Measurements from ENCODE around the gene MGA.

The MGA gene

DNA sequence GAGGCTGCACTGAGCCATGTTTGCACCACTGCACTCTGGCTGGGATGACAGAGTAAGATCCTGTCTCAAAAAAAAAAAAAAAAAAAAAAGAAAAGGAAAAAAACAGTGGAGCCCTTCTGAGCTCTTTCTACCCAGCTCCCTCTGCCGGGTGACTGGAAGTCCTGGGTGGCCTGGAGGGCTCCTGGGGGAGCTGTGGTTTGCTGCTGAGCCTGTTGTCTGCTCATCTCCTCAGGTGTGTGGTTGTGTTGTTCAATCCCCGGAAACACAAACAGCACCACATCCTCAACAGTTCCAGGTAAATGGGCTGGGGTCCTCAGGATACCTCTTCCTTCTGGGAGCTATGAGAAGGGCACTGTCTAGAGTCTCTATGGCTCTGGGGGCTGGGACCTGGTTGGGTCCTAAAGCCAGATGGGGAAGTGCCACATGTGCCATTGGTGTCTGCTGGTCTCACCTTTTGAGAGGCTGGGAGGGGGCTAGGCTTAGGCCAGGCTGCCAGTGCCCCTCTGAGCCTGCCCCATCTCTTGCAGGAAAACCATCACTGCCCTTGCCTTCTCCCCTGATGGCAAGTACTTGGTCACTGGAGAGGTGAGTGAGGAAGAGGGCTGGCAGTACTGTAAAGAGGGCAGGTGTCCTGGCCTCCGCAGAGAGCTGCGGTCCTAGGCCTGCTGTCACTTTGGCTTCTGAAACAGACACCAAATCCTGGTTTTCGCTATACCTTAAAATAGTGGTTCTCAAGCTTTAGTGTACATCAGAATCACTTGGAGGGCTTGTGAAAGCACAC is 150.6 kb downstream of the MGA start:
- no peak for FAIRE-seq

GRCh38 chr15:41811432-41812195 is 151.4 kb downstream of the MGA start:
- no peak for FAIRE-seq

DNA sequence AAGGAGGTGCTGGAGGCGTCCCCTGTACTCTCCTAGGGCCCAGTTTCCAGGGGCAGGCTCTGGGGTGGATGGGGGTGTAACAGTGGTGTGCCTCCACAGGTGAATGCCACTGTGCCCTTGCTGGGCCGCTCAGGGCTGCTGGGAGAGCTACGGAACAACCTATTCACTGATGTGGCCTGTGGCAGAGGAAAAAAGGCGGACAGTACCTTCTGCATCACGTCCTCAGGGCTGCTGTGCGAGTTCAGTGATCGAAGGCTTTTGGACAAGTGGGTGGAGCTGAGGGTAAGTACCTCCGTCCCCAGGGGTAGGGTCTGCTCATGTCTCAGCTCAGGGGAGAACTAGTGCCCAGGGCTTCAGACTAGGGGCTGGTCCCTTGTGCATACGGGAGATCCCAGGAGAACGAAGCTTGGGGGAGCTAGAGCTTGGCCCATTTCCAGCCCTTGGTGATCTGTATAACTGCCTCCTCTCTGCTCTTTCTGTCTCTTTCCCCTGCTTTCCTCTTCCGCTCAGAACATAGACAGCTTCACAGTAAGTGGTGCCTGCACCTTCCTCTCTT is 152.7 kb downstream of the MGA start:
- FAIRE-seq: no peak

DNA sequence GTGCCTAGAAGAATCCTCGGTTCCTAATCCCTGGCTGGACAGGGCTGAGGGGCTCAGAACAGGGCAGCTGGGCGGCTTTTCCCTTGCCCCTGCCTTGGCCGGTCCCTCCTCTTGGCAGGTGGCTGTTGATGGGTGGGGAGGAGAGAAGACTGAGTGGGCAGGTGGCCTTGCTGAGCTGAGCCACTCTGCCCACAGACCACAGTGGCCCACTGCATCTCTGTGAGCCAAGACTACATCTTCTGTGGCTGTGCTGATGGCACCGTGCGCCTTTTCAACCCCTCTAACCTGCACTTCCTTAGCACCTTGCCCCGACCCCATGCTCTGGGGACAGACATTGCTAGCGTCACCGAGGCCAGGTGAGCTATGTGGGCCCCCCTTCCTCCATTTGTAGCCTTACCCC is 153.2 kb downstream of the MGA start:
- no peak for FAIRE-seq

DNA sequence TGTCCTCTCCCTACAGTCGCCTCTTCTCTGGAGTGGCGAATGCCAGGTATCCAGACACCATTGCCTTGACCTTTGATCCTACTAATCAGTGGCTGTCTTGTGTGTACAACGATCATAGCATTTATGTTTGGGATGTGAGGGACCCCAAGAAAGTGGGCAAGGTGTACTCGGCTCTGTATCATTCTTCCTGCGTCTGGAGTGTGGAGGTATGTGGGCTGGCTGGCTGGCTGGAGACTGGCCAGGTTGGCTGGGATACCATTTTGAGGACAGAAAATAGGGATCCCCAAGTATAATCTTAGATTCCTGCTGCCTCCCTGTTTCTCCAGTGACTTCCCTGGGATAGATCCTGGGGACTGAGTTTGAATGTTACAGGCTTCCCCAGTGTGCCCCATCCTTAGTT is 154.3 kb downstream of the MGA start:
- FAIRE-seq: no peak

GRCh38 chr15:41816788-41817187 is 156.6 kb downstream of the MGA start:
- FAIRE-seq: no peak

DNA sequence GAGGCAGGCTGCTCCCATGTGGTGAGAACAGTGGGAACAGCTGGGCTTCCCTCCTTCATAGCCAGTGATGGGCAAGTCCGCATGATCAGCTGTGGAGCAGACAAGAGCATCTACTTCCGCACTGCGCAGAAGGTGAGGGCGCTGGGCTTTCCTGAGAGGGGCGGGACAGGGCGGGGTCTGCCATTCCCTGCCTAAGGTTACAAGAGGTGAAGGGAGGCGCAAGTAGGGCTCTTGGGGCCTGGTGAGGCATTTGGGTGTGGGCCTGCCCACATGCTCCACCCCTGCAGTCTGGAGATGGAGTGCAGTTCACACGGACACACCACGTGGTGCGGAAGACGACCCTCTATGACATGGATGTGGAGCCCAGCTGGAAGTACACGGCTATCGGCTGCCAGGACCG is 157.1 kb downstream of the MGA start:
- no peak for FAIRE-seq

DNA sequence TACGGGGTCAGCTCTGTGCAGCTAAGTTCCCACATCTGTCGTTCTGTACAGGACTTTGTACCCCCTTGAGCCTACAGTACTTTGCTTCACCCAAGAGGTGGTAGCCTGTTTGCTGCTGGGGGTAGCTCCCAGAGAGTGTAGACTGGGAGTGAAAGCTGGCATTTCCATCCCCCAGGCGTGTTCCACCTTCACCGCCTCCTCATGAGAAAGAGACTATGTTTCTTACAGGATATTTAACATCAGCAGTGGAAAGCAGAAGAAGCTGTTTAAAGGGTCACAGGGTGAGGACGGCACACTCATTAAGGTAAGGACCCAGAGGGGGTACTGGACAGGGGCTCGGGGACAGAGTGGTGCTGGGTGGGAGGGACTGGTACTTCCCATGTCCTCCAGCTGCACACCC is 157.6 kb downstream of the MGA start:
- FAIRE-seq: no peak

DNA sequence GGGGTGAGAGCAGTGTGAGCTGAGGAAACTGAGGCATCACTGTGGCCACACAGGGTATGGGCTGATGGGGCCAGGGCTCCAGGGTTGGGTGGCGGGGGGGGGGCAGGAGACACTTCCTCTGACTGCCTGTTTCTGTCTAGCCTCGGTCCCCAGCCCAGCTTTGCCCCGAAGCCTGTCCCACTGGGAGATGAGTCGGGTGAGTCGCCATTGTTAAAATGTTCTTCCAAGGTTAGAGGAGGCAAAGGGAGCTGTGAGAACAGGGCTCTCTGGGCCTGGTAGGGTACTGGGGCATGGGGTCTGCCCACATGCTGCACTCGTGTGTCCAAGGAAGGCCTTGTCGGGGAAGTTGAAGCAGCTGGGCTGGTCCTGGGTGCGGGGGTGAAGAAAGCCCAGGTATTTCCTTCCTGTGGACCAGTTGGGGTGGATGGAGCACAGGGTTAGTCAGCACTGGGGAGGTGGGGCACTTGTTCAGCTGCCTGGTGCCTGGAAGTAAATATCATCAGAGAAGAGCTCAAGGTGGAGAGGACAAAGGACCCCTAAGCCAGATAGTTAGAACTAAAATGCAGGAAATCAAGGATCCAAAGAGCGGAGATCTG is 159.3 kb downstream of the MGA start:
- no peak for FAIRE-seq

DNA sequence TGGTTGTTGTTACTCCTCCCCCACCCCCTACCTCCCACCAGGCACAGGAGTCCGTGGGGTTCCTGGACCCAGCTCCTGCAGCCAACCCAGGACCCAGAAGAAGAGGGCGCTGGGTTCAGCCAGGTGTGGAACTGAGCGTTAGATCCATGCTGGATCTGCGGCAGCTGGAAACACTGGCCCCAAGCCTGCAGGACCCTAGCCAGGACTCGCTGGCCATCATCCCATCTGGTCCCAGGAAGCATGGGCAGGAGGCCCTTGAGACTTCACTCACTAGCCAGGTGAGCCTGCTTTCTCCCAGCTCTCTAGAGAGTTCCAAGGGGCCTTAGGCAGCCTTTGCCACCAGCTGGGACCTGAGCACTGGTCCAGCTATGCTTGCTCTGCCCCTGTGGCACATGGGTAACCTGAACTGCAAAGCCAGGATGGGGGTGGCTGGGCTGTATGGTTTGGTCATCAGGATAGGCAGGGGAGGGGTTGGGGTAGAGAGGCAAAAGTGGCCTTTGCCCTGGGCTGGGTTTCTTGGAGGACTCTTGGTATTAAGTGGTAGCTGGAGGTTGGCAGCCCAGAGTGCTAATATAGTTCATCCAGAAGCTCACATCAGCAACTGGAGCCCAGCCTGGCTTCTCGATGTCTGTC is 160.7 kb downstream of the MGA start:
- FAIRE-seq: no peak

DNA sequence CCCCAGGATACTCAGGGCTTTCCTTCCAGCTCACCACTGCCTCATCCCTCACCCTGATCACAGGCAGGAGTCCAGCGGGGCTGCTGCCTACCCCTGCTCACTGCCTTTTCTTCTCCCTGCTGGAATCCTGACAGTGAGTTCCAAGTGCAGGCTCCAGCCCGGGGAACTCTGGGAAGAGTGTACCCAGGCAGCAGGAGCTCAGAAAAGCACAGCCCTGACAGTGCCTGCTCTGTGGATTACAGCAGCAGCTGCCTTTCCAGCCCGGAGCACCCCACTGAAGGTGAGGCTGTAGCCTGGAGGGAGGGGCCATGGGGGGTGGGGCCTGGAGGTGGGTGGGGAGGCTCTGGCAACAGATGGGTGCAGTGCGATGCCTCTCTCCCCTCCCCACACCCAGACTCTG is 161.6 kb downstream of the MGA start:
- no peak for FAIRE-seq

- no peak for FAIRE-seq
These were observed 162.3 kb downstream of the MGA start for GRCh38 chr15:41822471-41822870.
